PFSK-1 (cell line): ENCODE data around the gene AP2A2.

ENCODE experiments used
- FOXP2 ChIP-seq: optimal IDR thresholded peaks from 2 replicates; pipeline ENCODE3; 2011; ENCODE audit warnings: borderline replicate concordance, control low read depth, inconsistent platforms; ENCODE audit not compliant: insufficient read depth; ENCODE audit errors: extremely low read length, extremely low read depth
- POLR2AphosphoS5 ChIP-seq: IDR thresholded peaks from 2 replicates; pipeline ENCODE4 v1.6.1; 2012; ENCODE audit warnings: low read depth, mild to moderate bottlenecking, control low read depth, low read length, moderate library complexity
- SIN3A ChIP-seq: IDR thresholded peaks from 2 replicates; pipeline ENCODE4 v1.6.1; 2012; ENCODE audit warnings: mild to moderate bottlenecking, low read length, moderate library complexity, borderline replicate concordance; ENCODE audit not compliant: insufficient read depth
- TAF1 ChIP-seq: IDR thresholded peaks from 2 replicates; pipeline ENCODE4 v1.6.1; 2012; ENCODE audit warnings: low read length, control low read depth, borderline replicate concordance; ENCODE audit not compliant: insufficient read depth
- TF ChIP-seq, protein P1 (sequence below), 2 experiments: IDR thresholded peaks; 2 replicates each; pipeline versions ENCODE4 v1.6.1 to v1.8.0; 2011 to 2012; ENCODE audit warnings: low read depth in 2 of 2, low read length in 2 of 2, control low read depth in 1 of 2, inconsistent platforms in 1 of 2, mild to moderate bottlenecking in 1 of 2, moderate library complexity in 1 of 2; ENCODE audit not compliant: insufficient read depth in 1 of 2

The AP2A2 gene

DNA sequence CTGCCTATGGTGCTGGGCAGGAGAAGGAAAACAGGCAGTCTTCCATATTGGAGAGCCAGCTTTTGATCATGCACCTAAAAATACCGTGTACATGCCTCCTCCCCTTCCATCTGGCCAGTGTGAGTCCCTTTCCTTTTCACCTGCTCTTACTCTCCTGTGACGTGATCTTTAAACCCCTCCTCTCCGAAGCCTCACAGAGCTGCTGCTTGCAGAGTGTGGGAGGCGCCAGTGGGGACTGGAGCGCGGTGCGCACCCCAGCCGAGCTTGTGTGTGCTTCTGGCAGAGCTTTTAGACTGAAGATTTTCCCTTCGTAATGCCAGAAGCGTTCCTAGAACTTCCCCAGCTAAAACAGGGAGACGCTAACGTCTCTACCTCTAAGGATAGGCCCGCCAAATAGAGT lies 81.1 kb downstream of the AP2A2 start:
- TF ChIP-seq, protein P1, sequence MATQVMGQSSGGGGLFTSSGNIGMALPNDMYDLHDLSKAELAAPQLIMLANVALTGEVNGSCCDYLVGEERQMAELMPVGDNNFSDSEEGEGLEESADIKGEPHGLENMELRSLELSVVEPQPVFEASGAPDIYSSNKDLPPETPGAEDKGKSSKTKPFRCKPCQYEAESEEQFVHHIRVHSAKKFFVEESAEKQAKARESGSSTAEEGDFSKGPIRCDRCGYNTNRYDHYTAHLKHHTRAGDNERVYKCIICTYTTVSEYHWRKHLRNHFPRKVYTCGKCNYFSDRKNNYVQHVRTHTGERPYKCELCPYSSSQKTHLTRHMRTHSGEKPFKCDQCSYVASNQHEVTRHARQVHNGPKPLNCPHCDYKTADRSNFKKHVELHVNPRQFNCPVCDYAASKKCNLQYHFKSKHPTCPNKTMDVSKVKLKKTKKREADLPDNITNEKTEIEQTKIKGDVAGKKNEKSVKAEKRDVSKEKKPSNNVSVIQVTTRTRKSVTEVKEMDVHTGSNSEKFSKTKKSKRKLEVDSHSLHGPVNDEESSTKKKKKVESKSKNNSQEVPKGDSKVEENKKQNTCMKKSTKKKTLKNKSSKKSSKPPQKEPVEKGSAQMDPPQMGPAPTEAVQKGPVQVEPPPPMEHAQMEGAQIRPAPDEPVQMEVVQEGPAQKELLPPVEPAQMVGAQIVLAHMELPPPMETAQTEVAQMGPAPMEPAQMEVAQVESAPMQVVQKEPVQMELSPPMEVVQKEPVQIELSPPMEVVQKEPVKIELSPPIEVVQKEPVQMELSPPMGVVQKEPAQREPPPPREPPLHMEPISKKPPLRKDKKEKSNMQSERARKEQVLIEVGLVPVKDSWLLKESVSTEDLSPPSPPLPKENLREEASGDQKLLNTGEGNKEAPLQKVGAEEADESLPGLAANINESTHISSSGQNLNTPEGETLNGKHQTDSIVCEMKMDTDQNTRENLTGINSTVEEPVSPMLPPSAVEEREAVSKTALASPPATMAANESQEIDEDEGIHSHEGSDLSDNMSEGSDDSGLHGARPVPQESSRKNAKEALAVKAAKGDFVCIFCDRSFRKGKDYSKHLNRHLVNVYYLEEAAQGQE (IDR thresholded peaks at IDR 0.05; ENCODE audit: insufficient read depth in 1 of 2, low read depth in 2 of 2, low read length in 2 of 2): no peak
- TF ChIP-seq FOXP2 (no peak), SIN3A (no peak), POLR2AphosphoS5 (no peak), TAF1 (no peak)

DNA sequence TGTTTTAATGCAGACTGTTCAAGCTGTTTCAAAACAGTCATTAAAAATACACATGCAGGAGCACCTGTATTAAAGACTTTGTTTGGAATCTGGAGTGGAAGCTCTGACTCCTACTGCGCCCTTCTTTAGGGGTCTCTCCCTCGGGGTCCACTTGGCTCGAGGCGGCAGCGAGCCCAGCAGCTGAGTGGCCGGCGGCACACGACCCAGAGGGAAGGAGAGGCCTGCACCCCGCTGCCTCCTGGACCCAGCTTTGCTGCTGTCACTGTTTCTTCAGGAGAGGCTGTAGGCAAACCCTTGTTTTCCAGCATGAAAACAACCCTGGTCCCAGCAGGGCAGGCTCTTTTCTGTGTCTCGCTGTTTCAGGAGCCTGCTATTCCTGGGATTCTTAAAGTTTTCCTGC lies 81.6 kb downstream of the AP2A2 start:
- TF ChIP-seq TAF1 (no peak), POLR2AphosphoS5 (no peak), SIN3A (no peak), FOXP2 (no peak)
- TF ChIP-seq, protein P1 (IDR thresholded peaks at IDR 0.05; ENCODE audit: insufficient read depth in 1 of 2, low read depth in 2 of 2, low read length in 2 of 2): no peak

DNA sequence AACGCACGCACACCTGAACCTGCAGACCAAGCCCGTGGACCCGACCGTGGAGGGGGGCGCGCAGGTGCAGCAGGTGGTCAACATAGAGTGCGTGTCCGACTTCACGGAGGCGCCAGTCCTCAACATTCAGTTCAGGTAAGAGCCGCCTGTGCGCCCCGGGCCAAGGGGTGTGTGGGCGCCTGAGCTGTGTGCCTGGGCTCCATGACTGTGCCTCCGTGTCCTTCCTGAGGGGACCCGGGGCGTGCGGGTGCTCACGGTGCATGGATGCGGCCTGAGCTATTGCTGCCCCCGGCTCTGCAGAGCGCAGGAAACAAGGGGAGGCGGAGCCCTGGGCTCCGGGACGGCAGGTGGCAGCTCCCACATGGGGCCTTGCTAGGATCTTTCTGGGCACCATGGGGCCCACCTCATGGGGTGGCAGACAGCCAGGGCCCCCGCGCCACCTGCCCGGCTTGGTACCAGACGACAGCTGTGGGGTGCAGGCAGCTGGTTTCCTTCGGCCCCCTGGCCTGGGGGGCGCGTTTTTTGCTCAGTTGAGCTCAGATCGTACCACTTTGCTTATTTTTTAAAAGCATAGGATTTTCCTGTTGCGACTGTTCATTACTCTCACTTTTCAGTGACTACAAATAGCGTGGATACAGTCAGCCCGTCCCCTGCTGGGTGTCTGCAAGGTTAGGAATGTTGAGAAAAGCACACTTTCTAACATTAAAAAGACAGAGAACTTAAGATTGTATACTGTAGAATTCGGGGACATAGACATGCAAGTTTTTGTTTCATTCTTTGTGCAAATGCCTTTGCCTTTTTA lies 82.5 kb downstream of the AP2A2 start:
- TF ChIP-seq, protein P1 (IDR thresholded peaks at IDR 0.05; ENCODE audit: insufficient read depth in 1 of 2, low read depth in 2 of 2, low read length in 2 of 2): no peak
- TF ChIP-seq SIN3A: no peak
- TF ChIP-seq FOXP2: no peak
- no peak for TF ChIP-seq POLR2AphosphoS5
- TF ChIP-seq TAF1: no peak

DNA sequence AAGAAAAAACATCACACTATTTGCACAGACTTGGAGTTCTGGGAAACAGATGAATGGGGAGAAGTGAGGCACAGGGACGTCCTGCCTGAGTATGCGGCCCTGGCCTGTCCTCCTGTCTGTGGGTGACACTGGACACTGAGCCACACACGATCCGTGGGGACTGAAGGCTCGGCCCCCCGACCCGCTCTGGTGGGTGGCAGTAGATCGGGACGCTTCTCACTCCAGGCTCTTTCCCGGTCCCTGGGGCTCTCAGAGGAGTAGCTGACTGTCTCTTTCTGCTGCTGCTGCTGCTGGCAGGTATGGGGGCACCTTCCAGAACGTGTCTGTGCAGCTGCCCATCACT lies 83.1 kb downstream of the AP2A2 start:
- no peak for TF ChIP-seq FOXP2
- no peak for TF ChIP-seq TAF1
- no peak for TF ChIP-seq SIN3A
- TF ChIP-seq, protein P1 (IDR thresholded peaks at IDR 0.05; ENCODE audit: insufficient read depth in 1 of 2, low read depth in 2 of 2, low read length in 2 of 2): no peak
- TF ChIP-seq POLR2AphosphoS5: no peak

DNA sequence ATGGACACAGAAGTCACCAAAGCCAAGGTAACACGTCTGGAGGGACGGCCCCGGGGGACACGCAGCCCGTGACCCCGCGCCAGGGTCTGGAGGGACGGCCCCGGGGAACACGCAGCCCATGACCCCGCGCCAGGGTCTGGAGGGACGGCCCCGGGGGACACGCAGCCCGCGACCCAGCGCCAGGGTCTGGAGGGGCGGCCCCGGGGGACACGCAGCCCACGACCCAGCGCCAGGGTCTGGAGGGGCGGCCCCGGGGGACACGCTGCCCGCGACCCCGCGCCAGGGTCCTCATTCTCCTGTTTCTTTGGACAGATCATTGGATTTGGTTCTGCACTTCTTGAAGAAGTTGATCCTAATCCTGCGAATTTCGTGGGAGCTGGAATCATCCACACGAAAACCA lies 83.7 kb downstream of the AP2A2 start:
- no peak for TF ChIP-seq FOXP2
- TF ChIP-seq, protein P1 (IDR thresholded peaks at IDR 0.05; ENCODE audit: insufficient read depth in 1 of 2, low read depth in 2 of 2, low read length in 2 of 2): no peak
- no peak for TF ChIP-seq SIN3A
- no peak for TF ChIP-seq POLR2AphosphoS5
- TF ChIP-seq TAF1: no peak
